Stimulated activated CD8-positive, alpha-beta memory T cell treated with anti-CD3 and anti-CD28 coated beads, Interleukin-12 subunit alpha, Interleukin-12 subunit beta, amount 100 ng/mL, for 1 hour (primary cell): ENCODE results near the gene CDK4.
"Not testable (repeated sequence)": the region's sequence is repeated elsewhere in the genome, so short reads cannot be mapped to it uniquely, and the experiment has no call there.

ENCODE experiments used
- DNase-seq: peaks from one replicate; pipeline ENCODE4 v3.0.0-alpha.2; 2020; ENCODE audit warnings: low read depth

Gene CDK4

DNA sequence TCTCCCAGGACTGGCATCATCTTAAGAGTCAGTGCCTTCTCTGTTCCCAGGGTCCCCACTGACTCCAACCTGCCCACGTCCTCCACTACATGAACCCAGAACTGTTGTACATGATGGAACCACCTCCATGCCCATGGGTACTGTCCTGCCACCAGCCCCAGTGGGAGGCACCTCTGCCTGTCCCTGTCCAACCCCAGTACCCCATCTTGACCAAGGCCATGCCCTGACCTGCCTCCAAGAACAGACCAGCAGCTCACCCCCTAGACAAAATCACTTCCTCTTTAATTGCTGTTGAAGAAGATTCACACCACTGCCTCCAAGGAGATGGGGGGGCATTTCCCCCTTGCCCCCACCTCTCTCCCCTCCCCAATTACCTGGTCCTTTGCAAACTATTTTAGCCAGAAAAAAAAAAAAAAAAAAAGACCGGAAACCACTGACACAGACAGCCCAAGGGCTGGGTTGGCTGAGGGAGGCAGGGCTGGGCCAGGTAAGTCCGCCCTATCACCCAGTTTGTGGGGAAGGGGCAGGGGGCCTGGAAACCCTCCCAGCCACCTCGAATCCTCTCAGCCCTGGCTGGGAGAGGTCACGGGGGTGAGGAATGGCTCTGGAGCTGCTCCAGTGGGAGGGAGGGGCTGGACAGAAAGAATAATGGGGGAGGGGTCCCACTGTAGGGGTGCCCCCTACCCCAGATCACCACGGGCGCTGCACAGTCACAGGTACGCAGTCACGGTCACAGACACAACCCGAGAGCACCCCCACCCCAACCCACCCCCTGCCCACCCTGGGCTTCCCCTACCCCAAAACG is 27.0 kb downstream of the CDK4 start:
- no peak for DNase-seq

DNA sequence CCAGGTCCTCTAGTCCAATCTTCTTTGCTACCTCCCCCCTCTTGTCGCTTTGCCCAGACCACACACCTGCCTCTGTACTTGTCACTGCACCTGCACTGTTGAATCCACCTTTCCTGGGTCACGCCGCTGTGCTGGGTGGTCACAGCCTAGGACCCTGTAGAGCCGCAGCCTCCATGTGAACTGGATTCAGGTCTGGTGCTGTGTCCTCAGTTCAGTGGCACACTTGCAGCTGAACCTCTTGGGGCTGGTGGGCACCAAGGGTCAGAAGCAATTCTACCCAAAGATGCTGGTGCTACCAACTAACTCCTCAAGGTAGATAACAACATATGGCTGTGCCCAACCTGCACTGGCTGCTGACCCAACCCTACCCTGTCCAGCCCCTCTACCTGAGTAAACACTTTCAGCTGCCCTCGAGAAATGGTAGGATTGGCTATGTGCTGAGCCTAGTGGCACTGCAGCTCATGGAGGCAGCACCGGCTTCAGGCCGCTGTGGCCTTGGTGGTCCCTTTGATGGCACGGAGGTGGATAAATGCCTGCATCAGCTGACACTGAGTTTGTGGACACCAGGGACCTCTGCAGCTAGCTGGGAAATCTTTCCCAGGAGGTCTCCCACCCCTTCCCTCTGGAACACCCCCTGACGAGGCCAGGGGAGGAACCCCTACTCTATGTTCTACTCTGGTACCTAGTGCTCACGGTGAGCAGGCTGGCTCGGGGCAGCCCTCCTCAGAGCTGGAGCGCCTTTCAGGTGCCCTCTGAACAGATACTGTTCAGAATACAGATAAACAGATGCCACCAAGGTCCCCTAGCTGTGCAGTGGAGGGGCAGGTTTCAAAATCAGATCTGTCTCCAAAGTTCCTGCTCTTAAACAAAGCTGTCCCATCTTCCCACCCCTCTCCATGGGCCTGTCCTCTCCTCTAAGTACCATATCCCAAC is 27.8 kb downstream of the CDK4 start:
- DNase-seq = no peak

DNA sequence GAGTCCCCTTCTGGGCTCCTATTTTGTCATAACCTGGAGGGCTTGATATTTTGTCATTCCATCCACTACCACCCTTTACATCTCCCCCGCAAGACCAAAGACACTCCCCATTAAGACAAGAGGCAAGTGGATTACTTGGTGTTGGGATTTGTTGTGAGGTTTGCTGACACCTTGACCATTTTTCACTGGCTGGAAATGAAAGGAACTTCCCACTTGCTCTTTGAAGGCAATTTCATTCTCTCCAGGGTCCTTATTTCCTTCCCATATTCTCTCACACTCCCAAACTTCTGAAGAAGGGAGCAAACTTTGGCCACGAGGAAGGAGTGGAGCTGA is 28.5 kb downstream of the CDK4 start:
- no peak for DNase-seq

DNA sequence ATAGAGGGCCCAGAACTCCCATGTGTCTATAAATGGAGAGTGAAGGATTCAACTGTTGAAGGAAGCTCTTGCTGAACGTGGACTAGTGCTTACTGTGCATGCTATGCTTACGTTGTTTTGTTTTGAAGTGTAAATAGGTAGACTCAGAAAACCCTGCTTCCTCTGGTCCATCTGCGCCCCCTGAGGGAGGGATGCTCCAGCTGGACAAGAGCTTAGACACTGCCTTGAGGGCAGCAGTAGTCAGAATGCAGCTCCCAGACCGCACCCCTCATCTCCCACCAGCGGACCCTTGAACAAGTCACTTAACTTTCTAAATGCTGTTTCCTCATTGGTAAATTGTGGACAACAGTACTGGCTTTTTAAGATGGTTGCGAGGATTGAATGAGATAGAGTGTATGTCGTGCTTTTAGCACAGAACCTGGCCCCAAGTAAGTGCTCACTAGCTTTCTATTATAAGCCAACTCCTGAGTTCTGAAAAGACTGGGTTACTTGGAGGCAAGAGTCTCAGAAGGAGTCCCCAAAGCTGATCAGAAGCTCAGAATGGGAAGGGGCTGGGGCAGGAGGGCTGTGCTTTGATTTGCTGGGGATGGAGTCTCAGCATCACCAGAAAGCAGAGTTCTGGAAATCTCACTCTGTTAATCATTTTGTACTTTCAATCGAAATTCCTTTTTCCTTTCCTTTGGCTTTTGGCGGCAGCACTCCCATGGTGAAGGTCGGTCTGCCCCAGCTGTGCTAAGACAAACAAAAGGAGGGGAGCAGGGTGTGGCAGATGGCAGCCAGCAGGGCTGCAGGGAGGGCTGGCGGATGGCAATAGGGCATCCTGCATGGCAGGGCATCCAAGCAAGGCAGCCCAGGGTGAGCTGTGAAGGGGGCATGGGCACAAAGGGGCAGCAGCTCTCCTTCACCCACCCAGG is 29.1 kb downstream of the CDK4 start:
- no peak for DNase-seq

DNA sequence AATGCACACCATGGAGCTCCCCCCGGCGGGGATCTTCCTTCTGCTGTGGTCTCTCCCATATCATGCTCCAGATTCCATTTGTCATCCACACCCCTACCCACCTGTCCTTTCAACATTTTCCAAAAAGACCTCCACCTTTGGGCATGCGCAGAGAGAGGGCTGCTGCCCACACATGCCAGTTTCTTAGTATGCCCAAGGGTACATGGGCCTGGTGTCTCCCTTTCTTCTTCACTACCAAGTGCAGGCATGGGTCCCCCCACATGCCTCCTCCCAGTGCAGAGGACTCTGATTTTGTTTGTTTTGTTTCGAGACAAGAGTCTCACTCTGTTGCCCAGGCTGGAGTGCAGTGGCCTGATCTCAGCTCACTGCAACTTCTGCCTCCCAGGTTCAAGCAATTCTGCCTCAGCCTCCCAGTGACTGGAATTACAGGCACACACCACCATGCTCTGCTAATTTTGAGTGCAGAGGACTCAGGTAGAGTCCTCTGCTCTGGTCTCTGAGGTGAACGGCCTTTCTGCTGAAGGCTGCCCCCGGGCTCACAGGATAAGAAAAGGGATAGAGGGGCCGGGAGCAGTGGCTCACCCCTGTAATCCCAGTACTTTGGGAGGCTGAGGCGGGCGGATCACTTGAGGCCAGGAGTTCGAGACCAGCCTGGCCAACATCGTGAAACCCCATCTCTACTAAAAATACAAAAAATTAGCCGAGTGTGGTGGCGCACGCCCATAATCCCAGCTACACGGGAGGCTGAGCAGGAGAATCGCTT is 30.1 kb downstream of the CDK4 start:
- DNase-seq = not testable (repeated sequence)

DNA sequence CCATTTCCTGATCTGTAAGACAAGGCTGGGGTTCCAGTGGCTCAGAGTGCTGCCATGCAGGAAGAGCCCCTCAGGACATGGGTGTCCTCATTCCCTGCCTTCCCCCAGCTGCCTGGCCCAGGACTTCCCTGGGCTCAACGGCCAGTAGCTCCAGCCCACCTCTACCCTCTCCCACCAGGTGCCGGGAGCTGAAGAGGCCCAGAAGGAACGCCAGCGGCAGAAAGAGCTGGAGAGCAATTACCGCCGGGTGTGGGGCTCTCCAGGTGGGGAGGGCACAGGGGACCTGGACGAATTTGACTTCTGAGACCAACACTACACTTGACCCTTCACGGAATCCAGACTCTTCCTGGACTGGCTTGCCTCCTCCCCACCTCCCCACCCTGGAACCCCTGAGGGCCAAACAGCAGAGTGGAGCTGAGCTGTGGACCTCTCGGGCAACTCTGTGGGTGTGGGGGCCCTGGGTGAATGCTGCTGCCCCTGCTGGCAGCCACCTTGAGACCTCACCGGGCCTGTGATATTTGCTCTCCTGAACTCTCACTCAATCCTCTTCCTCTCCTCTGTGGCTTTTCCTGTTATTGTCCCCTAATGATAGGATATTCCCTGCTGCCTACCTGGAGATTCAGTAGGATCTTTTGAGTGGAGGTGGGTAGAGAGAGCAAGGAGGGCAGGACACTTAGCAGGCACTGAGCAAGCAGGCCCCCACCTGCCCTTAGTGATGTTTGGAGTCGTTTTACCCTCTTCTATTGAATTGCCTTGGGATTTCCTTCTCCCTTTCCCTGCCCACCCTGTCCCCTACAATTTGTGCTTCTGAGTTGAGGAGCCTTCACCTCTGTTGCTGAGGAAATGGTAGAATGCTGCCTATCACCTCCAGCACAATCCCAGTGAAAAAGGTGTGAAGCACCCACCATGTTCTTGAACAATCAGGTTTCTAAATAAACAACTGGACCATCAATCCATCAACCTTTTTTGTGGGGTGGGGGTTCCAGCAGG is 31.2 kb downstream of the CDK4 start:
- no peak for DNase-seq

DNA sequence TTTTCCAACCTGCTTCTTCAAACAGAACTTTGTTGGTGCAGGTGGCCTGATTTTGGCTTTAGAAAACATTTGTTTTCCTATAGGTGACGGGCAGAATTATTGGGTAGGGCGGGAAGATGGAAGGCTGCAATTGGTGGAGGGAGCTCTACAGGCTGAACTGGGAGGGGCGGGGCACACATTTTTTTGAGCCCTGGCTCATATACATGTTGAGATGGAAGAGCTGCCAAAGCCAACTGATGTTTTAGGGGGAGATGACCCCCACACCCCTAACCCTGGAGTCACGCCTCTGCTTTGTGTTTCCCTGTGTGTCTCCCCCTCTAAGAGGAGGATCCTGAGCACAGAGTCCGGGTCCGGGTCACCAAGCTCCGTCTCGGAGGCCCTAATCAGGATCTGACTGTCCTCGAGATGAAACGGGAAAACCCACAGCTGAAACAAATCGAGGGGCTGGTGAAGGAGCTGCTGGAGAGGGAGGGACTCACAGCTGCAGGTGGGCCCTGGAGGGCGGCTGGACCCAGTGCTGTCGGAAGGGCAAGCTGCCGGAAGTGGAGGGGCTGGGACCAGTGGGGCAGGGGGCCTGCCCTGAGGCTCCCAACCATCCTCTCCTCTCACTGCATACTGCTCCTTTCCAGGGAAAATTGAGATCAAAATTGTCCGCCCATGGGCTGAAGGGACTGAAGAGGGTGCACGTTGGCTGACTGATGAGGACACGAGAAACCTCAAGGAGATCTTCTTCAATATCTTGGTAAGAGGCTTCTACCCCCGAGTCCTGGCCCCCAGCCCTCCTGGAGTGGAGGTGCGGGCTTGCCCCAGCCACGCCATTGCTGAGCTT is 32.1 kb downstream of the CDK4 start:
- no peak for DNase-seq

DNA sequence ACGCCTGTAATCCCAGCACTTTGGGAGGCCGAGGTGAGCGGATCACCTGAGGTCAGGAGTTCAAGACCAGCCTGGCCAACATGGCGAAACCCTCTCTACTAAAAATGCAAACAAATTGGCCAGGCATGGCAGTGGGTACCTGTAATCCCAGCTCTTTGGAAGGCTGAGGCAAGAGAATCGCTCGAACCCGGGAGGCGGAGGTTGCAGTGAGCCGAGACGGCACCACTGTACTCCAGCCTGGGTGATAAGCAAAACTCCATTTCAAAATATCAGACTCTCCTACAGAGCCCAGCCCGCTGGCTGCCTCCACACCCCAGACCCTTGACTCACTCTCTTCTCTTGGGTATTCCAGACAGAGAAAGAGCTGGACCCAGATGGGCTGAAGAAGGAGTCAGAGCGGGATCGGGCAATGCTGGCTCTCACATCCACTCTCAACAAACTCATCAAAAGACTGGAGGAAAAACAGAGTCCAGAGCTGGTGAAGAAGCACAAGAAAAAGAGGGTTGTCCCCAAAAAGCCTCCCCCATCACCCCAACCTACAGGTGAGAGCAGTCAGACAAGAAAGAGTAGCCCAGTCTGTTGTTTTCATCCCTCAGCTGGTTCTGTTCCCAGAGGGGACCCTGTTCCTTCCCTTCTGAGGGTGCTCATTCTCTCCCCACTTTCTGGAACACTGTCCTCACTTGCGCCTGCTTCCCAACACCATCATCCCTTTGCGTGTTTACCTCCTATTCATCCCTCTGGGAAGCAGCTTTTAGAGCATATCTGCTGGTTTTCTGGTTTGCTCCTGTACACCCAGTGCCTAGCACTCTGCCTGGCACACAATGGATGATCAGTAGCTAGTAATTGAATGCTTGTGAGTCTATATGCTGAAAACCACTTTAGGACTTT is 33.2 kb downstream of the CDK4 start:
- DNase-seq = no peak

DNA sequence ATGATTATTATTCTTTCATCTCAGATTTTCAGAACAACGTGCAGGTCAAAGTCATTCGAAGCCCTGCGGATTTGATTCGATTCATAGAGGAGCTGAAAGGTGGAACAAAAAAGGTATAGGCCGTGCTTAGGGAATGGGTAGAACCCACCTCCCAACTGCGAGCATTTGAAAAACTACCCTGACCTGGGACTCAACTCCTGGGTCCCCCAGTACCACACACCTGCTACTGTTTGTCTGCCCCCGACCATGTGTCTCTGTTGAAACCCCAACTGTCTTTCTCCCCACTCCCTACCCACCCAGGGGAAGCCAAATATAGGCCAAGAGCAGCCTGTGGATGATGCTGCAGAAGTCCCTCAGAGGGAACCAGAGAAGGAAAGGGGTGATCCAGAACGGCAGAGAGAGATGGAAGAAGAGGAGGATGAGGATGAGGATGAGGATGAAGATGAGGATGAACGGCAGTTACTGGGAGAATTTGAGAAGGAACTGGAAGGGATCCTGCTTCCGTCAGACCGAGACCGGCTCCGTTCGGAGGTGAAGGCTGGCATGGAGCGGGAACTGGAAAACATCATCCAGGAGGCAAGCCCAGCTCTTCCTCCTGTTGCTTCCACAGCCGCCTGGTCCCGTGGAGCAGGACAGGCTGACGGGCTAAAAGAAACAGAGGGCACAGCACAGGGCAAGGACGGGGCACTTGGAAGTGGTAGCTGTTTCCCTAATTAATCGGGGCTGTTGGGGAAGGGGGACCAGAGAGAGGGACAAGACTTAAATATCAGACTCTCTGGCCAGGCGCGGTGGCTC is 34.1 kb downstream of the CDK4 start:
- DNase-seq = no peak

DNA sequence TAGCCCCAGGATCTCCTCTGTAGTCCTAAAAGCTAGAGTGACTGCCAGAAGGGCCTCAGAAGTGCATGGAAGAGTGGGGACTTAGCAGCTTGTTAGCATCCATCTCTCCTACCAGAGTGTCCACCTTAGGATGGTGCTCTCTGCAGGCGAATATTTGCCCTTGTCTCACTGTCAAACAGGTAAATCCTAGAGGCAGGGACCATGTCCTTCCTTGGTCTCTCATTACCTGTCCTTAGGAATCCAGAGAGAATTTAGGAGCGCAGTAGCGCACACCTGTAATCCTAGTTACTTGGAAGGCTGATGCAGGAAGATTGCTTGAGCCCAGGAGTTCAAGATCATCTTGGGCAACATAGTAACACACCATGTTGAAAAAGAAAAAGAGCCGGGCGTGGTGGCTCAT is 35.0 kb downstream of the CDK4 start:
- no peak for DNase-seq

DNA sequence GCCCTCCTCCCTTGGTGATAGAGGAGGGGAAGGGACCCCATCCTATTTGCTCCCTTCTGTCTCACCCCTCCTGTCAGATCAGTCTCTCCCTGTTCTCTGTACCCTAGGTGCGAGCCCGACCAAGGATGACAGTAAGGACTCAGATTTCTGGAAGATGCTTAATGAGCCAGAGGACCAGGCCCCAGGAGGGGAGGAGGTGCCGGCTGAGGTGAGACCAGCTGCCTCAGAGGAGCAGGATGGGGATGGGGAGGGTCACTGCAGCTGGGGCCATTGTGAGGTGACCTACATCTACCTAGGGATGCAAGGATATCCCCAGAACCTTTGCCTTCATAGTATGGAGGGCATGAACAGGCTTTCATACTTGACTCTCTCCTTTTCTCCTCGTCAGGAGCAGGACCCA is 35.8 kb downstream of the CDK4 start:
- no peak for DNase-seq

DNA sequence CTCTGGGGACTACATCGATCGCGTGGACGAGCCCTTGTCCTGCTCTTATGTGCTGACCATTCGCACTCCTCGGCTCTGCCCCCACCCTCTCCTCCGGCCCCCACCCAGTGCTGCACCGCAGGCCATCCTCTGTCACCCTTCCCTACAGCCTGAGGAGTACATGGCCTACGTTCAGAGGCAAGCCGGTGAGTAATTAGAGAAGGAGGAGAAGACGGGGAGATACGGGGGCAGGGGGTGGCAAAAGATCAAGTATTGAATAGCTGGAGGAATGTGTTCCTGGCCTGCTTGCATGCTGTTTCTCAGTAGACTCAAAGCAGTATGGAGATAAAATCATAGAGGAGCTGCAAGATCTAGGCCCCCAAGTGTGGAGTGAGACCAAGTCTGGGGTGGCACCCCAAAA is 36.3 kb downstream of the CDK4 start:
- DNase-seq = no peak

DNA sequence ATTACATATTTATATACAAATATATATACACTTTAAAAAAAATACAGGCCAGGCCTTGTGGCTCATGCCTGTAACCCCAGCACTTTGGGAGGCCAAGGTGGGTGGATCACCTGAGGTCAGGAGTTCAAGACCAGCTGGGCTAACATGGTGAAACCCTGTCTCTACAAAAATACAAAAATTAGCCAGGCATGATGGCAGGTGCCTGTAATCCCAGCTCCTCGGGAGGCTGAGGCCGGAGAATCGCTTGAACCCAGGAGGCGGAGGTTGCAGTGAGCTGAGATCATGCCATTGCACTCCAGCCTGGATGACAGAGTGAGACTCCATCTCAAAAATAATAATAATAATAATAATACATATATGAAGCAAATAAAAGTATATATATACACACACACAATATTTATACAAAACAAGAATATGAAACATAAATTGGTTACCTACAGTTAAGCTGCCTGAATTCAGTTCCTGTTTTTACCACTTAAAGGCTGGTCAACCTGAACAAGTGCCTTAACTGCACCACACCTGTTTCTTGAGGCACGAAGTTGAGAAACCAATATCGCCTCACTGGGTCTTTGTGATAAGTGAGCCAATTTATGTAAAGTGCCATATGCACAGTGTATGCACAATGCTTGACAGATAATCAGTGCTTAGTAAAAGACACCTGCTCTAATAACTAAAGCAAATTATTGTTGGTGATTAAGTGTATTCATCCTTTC is 36.9 kb downstream of the CDK4 start:
- not testable (repeated sequence) for DNase-seq

DNA sequence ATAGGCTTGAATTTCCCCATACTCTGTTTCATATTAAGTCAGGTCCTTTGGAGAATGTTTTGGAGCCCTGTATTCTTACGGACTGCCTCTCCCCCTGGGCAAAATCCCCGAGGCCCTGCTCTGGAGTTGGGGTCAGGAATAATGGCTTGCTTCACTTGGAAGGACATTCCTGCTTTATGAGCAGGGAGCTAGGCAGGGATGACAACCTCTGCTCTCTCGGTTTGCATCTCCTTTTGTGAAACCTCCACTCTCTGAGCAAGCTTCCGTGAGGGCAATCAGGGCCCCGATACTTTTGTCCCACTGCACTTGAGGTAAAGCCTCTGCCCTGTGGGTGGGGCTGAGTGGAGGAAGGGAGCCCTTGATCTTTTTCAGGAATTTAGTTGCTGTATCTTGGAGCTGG is 38.9 kb downstream of the CDK4 start:
- DNase-seq = no peak

DNA sequence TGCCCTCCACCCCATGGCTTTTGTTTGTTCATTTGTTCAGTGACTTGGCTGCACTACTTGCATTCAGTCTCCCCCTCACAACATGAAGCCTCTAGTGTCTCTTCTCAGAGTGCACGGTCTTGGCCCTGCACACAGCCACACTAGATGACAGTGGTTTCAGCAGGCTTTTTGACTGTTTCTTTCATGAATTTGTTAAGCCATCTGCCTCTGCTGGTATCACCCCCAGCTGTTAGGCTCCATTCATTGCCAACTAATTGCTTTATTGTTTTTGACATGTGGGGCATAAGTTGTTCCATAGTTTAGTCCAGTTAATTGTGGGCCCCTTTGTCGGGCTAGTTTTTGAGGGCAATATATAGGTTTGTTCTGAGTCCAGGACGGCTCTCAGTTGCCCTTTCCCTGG is 39.4 kb downstream of the CDK4 start:
- no peak for DNase-seq

DNA sequence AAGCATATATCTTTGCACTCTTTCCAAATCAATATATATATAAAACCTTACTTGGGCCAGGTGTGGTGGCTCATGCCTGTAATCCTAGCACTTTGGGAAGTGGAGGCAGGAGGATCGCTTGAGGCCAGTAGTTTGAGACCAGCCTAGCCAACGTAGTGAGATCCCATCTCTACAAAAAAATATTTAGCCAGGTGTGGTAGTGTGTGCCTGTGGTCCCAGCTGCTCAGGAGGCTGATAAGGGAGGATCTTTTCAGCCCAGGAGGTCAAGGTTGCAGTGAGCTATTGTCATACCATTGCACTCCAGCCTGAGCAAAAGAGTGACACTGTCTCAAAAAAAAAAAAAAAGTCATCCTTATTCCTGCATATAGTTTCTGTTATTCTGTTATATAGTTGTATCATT is 43.8 kb downstream of the CDK4 start:
- no peak for DNase-seq

DNA sequence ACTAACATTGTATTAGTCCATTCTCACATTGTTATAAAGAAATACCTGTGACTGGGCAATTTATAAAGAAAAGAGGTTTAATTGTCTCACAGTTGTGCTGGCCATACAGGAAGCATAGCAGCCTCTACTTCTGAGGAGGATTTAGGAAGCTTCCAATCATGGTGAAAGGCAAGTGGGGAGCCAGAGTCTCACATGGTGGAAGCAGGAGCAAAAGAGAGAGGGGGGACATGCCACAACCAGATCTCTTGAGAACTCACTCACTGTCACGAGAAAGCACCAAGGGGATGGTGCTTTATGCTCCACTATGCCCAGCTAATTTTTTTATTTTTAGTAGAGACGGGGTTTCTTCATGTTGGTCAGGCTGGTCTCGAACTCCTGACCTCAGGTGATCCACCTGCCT is 44.9 kb downstream of the CDK4 start:
- no peak for DNase-seq
